HS-5 (cell line): ENCODE data around the gene GPR50.

ENCODE experiments used
- DNase-seq: peaks from one replicate; pipeline ENCODE4 v3.0.0-alpha.2; 2012; ENCODE audit warnings: low read depth

Gene GPR50

GRCh38 chrX:151227627-151228026, 51.2 kb downstream of the GPR50 start:
- DNase-seq: no peak

GRCh38 chrX:151228935-151229334, 52.6 kb downstream of the GPR50 start:
- no peak for DNase-seq
